ENCODE results near the gene P2RY2. TPM values are rescaled to one million over a fixed set of nuclear protein-coding genes. Genes with fewer than 3 reads are reported as not detected.

Gene P2RY2
- total and polyA plus RNA-seq, 4 donors = 1.8 to 3.7 (median 2.2) TPM

GRCh38 chr11:73190557-73190885 lies 27.6 kb upstream of the P2RY2 start:
- Histone ChIP-seq H3K36me3 (ENCODE audit: control insufficient read depth in 4 of 4, insufficient read depth in 3 of 4, low read depth in 1 of 4, low read length in 3 of 4) (no peaks in the 10 kb centered on the region), H3K27ac (ENCODE audit: low read depth in 1 of 2, low read length in 2 of 2) (no peak overlapping the region), H3K9ac (ENCODE audit: low read depth in 1 of 2, low read length in 2 of 2) (no peak overlapping the region), H3K4me3 (ENCODE audit: low read depth in 1 of 3, low read length in 3 of 3) (no peak overlapping the region), H3K4me1 (ENCODE audit: control insufficient read depth in 4 of 4, insufficient read depth in 4 of 4, low read length in 3 of 4) (no peaks in the 10 kb centered on the region), H3K27me3 (ENCODE audit: control insufficient read depth in 4 of 4, insufficient read depth in 4 of 4, low read length in 3 of 4) (no peaks in the 10 kb centered on the region), H3K9me3 (ENCODE audit: control insufficient read depth in 4 of 4, low read length in 3 of 4) (no peaks in the 10 kb centered on the region)
- TF ChIP-seq EGR1 (IDR thresholded peaks at IDR 0.05; ENCODE audit: low read depth in 2 of 2) (no peak), SP1 (IDR thresholded peaks at IDR 0.05) (no peak), YY1 (IDR thresholded peaks at IDR 0.05) (no peak), FOXA1 (IDR thresholded peaks at IDR 0.05) (no peak), TAF1 (conservative IDR thresholded peaks at IDR 0.05) (no peak), REST (IDR thresholded peaks at IDR 0.05) (no peak), MAX (IDR thresholded peaks at IDR 0.05) (no peak)
- TF ChIP-seq, protein P1, sequence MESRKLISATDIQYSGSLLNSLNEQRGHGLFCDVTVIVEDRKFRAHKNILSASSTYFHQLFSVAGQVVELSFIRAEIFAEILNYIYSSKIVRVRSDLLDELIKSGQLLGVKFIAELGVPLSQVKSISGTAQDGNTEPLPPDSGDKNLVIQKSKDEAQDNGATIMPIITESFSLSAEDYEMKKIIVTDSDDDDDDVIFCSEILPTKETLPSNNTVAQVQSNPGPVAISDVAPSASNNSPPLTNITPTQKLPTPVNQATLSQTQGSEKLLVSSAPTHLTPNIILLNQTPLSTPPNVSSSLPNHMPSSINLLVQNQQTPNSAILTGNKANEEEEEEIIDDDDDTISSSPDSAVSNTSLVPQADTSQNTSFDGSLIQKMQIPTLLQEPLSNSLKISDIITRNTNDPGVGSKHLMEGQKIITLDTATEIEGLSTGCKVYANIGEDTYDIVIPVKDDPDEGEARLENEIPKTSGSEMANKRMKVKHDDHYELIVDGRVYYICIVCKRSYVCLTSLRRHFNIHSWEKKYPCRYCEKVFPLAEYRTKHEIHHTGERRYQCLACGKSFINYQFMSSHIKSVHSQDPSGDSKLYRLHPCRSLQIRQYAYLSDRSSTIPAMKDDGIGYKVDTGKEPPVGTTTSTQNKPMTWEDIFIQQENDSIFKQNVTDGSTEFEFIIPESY (IDR thresholded peaks at IDR 0.05) = no peak
- TF ChIP-seq, protein P2, sequence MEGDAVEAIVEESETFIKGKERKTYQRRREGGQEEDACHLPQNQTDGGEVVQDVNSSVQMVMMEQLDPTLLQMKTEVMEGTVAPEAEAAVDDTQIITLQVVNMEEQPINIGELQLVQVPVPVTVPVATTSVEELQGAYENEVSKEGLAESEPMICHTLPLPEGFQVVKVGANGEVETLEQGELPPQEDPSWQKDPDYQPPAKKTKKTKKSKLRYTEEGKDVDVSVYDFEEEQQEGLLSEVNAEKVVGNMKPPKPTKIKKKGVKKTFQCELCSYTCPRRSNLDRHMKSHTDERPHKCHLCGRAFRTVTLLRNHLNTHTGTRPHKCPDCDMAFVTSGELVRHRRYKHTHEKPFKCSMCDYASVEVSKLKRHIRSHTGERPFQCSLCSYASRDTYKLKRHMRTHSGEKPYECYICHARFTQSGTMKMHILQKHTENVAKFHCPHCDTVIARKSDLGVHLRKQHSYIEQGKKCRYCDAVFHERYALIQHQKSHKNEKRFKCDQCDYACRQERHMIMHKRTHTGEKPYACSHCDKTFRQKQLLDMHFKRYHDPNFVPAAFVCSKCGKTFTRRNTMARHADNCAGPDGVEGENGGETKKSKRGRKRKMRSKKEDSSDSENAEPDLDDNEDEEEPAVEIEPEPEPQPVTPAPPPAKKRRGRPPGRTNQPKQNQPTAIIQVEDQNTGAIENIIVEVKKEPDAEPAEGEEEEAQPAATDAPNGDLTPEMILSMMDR (IDR thresholded peaks at IDR 0.05; ENCODE audit: low read depth, low read length, missing input control) = no peak
- TF ChIP-seq, protein P3, sequence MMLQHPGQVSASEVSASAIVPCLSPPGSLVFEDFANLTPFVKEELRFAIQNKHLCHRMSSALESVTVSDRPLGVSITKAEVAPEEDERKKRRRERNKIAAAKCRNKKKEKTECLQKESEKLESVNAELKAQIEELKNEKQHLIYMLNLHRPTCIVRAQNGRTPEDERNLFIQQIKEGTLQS (IDR thresholded peaks at IDR 0.05) = no peak
- DNase-seq (ENCODE audit: low spot score) = no peak
- 93% methylated on average over 3 of the region's 3 CpGs for WGBS

- Histone ChIP-seq H3K27me3 (ENCODE audit: control insufficient read depth in 4 of 4, insufficient read depth in 4 of 4, low read length in 3 of 4) (no peaks in the 10 kb centered on the region), H3K4me3 (ENCODE audit: low read depth in 1 of 3, low read length in 3 of 3) (no peak overlapping the region), H3K9ac (ENCODE audit: low read depth in 1 of 2, low read length in 2 of 2) (no peak overlapping the region), H3K4me1 (ENCODE audit: control insufficient read depth in 4 of 4, insufficient read depth in 4 of 4, low read length in 3 of 4) (no peaks in the 10 kb centered on the region), H3K36me3 (ENCODE audit: control insufficient read depth in 4 of 4, insufficient read depth in 3 of 4, low read depth in 1 of 4, low read length in 3 of 4) (no peaks in the 10 kb centered on the region), H3K27ac (ENCODE audit: low read depth in 1 of 2, low read length in 2 of 2) (no peak overlapping the region), H3K9me3 (ENCODE audit: control insufficient read depth in 4 of 4, low read length in 3 of 4) (no peaks in the 10 kb centered on the region)
- WGBS = 78% methylated on average over 6 of the region's 6 CpGs
- DNase-seq (ENCODE audit: low spot score) = no peak
- TF ChIP-seq JUND (IDR thresholded peaks at IDR 0.05) (no peak), RAD21 (IDR thresholded peaks at IDR 0.05) (no peak), EGR1 (IDR thresholded peaks at IDR 0.05; ENCODE audit: low read depth in 2 of 2) (no peak), RXRA (IDR thresholded peaks at IDR 0.05) (no peak), HNF4A (conservative IDR thresholded peaks at IDR 0.05) (no peak), NR2F2 (IDR thresholded peaks at IDR 0.05) (no peak), GABPA (IDR thresholded peaks at IDR 0.05 in 1 of 2, conservative IDR thresholded peaks at IDR 0.05 in 1 of 2) (no peak), FOXA2 (IDR thresholded peaks at IDR 0.05) (no peak), FOXA1 (IDR thresholded peaks at IDR 0.05) (no peak), YY1 (IDR thresholded peaks at IDR 0.05) (no peak), REST (IDR thresholded peaks at IDR 0.05) (no peak)
- TF ChIP-seq, protein P2 (IDR thresholded peaks at IDR 0.05; ENCODE audit: low read depth, low read length, missing input control) = no peak
- TF ChIP-seq, protein P3 (IDR thresholded peaks at IDR 0.05) = no peak
Measured at GRCh38 chr11:73191151-73191550, 26.9 kb upstream of the P2RY2 start.

Data from liver (tissue), 9 donors.